NCI-H1930 (cell line): ENCODE data around the gene F11R.
"Not testable (repeated sequence)": the region's sequence is repeated elsewhere in the genome, so short reads cannot be mapped to it uniquely, and the experiment has no call there.

Experiments
- DNase-seq, 2 experiments: peaks; one replicate each; lab custom pipeline; 2025; lab: John Stamatoyannopoulos, UW

The F11R gene

DNA sequence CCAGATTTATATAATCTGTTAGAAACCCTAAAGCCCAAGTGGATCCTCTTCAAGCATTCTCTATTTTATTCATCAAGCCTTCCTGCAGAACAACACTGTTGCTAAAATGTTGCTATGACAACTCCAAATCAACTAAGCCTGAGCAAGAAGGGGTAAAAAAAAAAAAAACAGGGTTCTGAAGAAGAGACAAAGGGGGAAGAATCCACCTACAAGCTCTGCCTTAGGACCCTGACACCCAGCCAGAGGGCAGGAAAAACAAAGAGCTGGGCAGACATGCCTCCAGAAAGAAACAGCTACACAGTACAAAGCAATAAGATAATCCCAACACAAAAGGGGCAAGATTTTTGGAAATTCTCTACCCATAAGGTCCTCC lies 23.6 kb upstream of the F11R start:
- no peak for DNase-seq

GRCh38 chr1:161039546-161039945 lies 18.6 kb upstream of the F11R start:
- DNase-seq: no peak

DNA sequence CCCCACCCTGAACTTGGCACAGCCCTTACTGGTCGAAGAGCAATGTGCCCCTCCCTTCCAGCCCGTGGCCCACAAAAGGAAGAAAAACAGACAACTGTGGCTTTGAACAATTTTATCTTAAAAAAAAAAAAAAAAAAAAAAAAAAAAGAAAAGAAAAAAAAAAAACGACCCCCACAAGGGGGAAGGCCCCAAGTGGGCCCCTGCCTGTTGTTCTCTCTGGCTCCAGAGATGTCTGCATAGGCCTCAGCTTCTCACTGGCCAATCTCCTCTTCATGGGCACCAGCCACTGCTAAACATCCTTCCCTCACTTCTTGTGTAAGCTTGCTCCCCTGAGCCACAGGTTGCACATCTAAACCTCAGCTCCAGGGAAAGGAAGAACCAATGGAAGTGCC lies 18.2 kb upstream of the F11R start:
- no peak for DNase-seq

GRCh38 chr1:161038523-161039153 lies 17.7 kb upstream of the F11R start, which contains the start of gene TSTD1:
TSTD1 (minus strand) TSS chr1:161038964; CDS start chr1:161038889, 75 bp downstream.
- DNase-seq: peak; percentile 41 to 54

- DNase-seq: no peak
These were observed 16.9 kb upstream of the F11R start for GRCh38 chr1:161037661-161038522.

GRCh38 chr1:161033751-161034150 lies 12.8 kb upstream of the F11R start:
- DNase-seq: no peak

DNA sequence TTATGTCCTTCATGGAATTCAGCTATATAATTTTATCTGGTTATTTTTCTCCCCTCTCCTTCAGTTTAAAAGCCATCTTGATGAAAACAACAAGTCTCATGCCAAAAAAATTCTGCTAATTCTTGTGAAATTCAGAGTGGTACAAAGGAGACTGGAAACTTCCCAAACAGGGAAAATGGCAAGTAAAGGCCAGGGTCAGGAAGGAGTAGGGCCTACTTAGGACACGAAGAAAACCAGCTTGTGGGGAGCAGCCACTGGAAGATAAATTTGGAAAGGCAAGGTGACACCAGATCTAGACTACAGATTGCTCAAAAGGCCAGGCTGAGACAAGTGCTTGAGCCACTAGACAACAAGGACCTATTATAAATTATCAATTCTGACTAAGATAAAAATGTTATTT lies 11.5 kb upstream of the F11R start:
- DNase-seq: no peak

- no peak for DNase-seq
These were observed 10.9 kb upstream of the F11R start for GRCh38 chr1:161031874-161032273.

DNA sequence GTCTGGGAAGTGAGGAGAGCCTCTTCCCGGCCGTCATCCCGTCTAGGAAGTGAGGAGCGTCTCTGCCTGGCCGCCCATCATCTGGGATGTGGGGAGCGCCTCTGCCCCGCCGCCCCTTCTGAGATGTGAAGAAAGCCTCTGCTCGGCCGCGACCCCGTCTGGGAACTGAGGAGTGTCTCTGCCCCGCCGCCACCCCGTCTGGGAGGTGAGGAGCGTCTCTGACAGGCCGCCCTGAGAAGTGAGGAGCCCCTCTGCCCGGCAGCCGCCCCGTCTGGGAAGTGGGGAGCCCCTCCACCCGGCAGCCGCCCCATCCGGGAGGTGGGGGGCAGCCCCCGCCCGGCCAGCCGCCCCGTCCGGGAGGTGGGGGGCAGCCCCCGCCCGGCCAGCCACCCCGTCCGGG lies 8.5 kb upstream of the F11R start:
- DNase-seq: not testable (repeated sequence)

- DNase-seq: not testable (repeated sequence)
These were observed 6.0 kb upstream of the F11R start for GRCh38 chr1:161026954-161027353.

DNA sequence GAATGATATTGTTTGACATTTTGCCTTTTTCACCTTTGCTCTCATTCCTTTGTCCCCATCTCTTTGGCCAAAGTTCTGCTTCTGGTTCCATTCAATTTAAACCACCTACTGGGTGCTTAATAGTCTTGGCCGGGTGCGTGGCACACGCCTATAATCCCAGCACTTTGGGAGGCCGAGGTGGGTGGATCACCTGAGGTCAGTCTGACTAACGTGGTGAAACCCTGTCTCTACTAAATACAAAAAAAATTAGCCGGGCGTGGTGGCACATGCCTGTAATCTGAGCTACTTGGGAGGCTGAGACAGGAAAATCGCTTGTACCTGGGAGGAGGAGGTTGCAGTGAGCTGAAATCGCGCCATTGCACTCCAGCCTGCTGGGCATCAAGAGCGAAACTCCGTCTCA lies 1.5 kb upstream of the F11R start:
- DNase-seq: not testable (repeated sequence)

DNA sequence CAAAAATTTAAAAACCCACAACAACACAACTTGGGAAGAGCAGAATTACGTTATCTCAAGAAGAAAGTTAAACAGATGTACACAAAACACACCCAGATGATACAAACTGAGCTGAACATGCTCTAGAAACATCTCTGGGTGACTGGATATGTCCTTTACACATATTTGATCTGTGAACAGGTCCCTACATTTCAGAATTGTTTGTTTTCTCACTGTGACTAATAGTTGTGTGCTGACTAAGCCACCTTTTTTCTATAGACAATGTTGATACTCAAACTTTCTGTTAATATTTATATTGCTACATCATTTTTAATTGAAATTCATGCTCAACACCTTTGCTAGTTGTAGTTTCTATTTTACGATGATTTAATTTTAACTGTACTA lies 1.0 kb upstream of the F11R start:
- DNase-seq: no peak

DNA sequence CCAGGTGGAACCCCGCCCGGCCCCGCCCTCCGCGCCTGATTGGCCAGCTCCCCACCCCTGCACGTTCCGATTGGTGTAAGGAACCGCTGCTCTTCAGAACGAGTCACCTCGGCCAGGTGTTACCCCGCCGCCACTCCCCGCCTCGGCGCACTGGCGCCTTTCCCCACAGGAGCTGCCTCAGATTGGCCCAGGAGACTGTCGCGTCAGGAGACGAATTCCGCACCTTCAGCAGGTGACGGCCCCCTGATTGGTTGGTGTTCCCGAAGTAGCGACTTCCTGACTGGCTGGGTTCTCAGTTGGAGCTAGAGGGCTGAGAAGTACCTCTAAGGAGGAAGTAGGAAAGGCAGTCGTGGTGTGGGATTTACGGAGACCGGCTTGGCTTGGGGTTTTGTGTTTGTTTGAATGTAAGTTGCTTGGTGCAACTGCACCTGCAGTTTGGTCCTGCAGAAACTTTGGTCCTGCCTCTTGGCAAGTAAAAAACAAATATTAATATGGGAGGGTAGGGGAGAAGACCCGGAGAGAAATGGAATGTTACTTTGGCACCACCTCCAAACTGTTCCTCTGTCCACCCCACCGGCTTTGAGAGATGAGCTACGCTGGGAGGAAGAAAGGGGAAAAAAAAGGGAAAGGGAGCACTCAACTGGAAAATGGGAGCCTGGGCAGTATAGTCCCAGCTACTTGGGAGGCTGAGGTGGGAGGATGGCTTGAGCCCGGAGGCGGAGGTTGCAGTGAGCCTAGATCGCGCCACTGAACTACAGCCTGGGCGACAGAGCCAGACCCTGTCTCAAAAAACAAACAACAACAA lies 415 bp upstream of the F11R start:
- peak; percentile 93 to 95 for DNase-seq

GRCh38 chr1:161019751-161020495 lies 1.0 kb downstream of the F11R start:
- no peak for DNase-seq

DNA sequence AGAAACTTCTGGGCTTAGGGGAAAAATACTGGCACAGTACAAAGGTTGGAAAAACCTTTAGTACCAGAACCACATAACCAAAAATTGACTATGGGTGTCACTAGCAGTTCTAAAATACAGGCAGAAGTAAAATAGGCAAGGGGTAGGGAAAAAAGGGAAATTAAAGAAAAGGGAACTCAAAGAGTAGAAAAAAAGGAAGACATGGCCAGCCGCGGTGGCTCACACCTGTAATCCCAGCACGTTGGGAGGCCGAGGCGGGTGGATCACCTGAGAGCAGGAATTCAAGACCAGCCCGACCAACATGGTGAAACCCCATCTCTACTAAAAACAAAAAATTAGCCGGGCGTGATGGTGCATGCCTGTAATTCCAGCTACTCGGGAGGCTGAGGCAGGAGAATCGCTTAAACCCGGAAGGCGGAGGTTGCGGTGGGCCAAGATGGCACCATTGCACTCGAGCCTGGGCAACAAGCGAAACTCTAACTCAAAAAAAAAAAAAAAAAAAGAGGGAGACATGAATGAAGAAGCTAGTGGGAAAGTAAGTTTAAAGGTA lies 1.8 kb downstream of the F11R start:
- not testable (repeated sequence) for DNase-seq

GRCh38 chr1:161018631-161018930 lies 2.4 kb downstream of the F11R start:
- no peak for DNase-seq

DNA sequence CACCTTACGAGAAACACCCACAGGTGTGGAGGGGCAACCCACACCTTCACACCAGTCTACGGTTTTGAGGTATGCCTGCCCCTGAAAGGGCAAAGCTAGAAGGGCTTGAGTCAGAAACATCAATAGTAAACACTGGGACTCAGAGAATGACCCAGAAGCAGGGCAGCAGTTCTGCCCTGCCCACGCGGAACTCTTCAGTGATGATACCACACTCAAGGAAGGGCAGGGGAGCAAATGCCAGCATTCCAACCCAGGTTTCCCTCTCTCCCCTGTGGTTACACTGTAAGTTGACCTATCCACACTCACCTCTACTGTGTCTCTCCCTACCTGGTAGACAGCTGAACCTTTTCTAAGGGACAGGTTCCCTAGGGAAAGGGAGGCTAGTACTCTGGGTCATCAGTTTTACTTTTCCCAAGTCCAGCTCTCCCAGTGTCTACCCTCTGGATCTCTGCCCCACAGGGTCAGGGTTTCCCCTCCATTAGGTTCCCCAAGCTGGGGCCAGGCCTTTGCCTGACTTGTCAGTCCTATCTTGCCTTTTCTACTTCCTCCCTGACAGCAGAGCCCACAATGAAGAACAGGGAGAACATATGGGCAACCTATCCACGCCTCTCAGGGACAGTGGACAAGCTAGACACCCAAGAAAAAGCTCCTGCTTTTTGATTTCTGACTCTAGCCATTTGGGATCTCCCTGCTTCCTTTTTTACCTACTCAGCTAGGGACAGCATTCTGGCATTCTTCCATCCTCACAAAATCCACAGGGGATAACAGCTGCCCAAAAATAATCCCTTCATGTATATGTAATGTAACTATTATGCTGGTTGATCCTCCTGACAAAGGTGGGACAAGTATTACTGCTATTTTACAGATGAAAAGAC lies 3.0 kb downstream of the F11R start:
- DNase-seq: no peak

GRCh38 chr1:161017181-161017580 lies 3.8 kb downstream of the F11R start:
- not testable (repeated sequence) for DNase-seq

GRCh38 chr1:161016683-161017082 lies 4.3 kb downstream of the F11R start:
- DNase-seq: not testable (repeated sequence)

GRCh38 chr1:161013488-161014230 lies 7.3 kb downstream of the F11R start:
- no peak for DNase-seq
